Natural killer cell (primary cell): Measurements from ENCODE around the gene PTPN7. TPM values are rescaled to one million over a fixed set of nuclear protein-coding genes. Genes with fewer than 3 reads are reported as not detected.
"Not testable (repeated sequence)": the region's sequence is repeated elsewhere in the genome, so short reads cannot be mapped to it uniquely, and the experiment has no call there.

Experiments
- ATAC-seq, 3 donors: fragments of 150-1000 bp in 2 of 3; fragments of 200-7000 bp in 1 of 3; cut with Tn5 transposase; 1 replicate in 1 of 3; 2 replicates in 2 of 3; pipeline ENCODE4 v1.10.0; 2021; ENCODE audit warnings: mild to moderate bottlenecking in 2 of 3, moderate library complexity in 2 of 3
- DNase-seq, 2 donors: peaks; one replicate each; pipeline versions ENCODE4 v3.0.0 to v3.0.0-alpha.2; 2013 to 2021; ENCODE audit warnings: mixed read lengths in 1 of 2
- H3K27ac ChIP-seq: one replicate; pipeline ENCODE4 v1.5.1; 2013; ENCODE audit warnings: mild to moderate bottlenecking, low read length
- H3K27me3 ChIP-seq: one replicate; pipeline ENCODE4 v1.6.1; 2013; ENCODE audit warnings: low read length; ENCODE audit not compliant: control insufficient read depth, insufficient read depth
- H3K36me3 ChIP-seq: one replicate; pipeline ENCODE4 v1.6.1; 2013; ENCODE audit warnings: low read length; ENCODE audit not compliant: control insufficient read depth, insufficient read depth
- H3K4me1 ChIP-seq: one replicate; pipeline ENCODE4 v1.6.1; 2013; ENCODE audit warnings: low read length; ENCODE audit not compliant: control insufficient read depth, insufficient read depth
- H3K4me3 ChIP-seq: one replicate; pipeline ENCODE4 v1.5.1; 2013; ENCODE audit warnings: low read length
- H3K9me3 ChIP-seq: one replicate; pipeline ENCODE4 v1.6.1; 2013; ENCODE audit warnings: low read length; ENCODE audit not compliant: control insufficient read depth, insufficient read depth
- H3K27ac Mint-ChIP-seq, 2 donors: one replicate each; pipeline ENCODE4 v1.8.0; 2022; ENCODE audit warnings: mild to moderate bottlenecking in 2 of 2, mixed read lengths in 2 of 2, moderate library complexity in 1 of 2
- H3K27me3 Mint-ChIP-seq, 2 donors: one replicate each; pipeline ENCODE4 v1.8.0; 2022; ENCODE audit warnings: low read depth in 2 of 2, mixed read lengths in 2 of 2
- H3K36me3 Mint-ChIP-seq: one replicate; pipeline ENCODE4 v1.8.0; 2022; ENCODE audit warnings: mixed read lengths
- H3K4me1 Mint-ChIP-seq, 2 donors: one replicate each; pipeline ENCODE4 v1.8.0; 2022; ENCODE audit warnings: mixed read lengths in 2 of 2
- H3K4me3 Mint-ChIP-seq: one replicate; pipeline ENCODE4 v1.8.0; 2022; ENCODE audit warnings: mild to moderate bottlenecking, moderate library complexity, mixed read lengths
- H3K9me3 Mint-ChIP-seq, 2 donors: one replicate each; pipeline ENCODE4 v1.8.0; 2022; ENCODE audit warnings: mixed read lengths in 2 of 2
- WGBS: methylation state at CpG from one replicate; pipeline ENCODE4 v1.1.7; 2013; ENCODE audit warnings: missing lambda C conversion rate; ENCODE audit not compliant: insufficient coverage; 5-methylcytosine and 5-hydroxymethylcytosine counted together
- intact Hi-C: fragments of 100-400 bp; cut with micrococcal nuclease; formaldehyde crosslinking; loops from one replicate; pipeline ENCODE4 v1.14.2; 2022
- total RNA-seq, 4 donors: library from RNA; stranded (reverse); fragments of 120-200 nt in 1 of 4; gene quantifications; one replicate each; pipeline versions ENCODE4 v1.2.3 to v1.2.4, GENCODE V29; 2013 to 2022
- TF ChIP-seq, protein P1 (sequence below): fragments of 200-600 bp; IDR thresholded peaks from one replicate; pipeline ENCODE4 v1.8.0; 2022; ENCODE audit warnings: antibody characterized with exemption

The PTPN7 gene
- total RNA-seq, 3 donors from 2014 or later (not counting 1 experiment from before 2014, with no cell fraction given), result 144 to 241 (median 196) TPM

DNA sequence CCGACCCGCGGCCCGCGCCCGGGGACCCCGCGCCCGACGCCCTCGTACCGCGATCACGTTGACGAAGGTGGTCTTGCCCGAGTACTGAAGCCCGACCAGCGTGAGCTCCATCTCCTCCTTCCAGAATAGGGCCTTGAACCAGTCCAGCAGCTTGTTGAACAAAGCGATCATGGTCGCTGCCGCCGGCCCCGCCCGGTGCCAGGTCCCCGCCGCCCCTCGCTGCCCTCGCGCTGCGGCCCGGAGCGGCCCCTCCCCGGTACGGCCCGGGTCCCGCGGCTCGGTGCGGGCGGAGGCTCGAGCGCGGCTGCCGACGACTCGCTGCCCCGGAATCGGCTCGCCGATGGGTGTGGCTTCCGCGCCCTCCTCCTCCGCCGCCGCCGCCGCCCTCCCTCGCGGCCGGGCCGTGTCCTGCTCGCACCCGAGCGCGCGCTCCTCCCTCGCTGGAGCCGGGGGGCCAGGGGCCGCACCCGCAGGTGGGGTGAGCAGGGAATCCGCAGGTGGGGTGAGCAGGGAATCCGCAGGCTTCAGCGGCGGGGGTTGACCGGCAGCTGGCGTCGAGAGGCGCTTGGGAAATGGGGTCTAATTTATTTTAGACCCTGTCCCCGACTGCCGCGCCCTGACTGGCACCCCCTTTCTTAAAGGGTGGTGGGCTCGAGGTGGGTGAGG is 15.9 kb downstream of the PTPN7 start, which contains the start of gene ARL8A:
Gene ARL8A, minus strand, starts transcription at position 336 of the 666 bp plus-strand sequence. Its CDS starts 165 bp downstream, at position 171.
- H3K4me1 Mint-ChIP-seq, result peaks cover 25 to 43% of the 10 kb centered on the region in 2 donors
- Histone ChIP-seq H3K4me3 (peak within 1 kb of the TSS; percentile 60), H3K9me3 (no peaks in the 10 kb centered on the region), H3K4me1 (peaks cover 28% of the 10 kb centered on the region), H3K27ac (peak within 1 kb of the TSS; percentile 69), H3K36me3 (peaks cover 17% of the 10 kb centered on the region), H3K27me3 (no peaks in the 10 kb centered on the region)
- DNase-seq (peak; percentile 68 to 76), ATAC-seq (peak; percentile 76 to 85 (median 78))
- under 1% methylated on average over 82 of the region's 82 CpGs for WGBS
- peak within 1 kb of the TSS; percentile 90 to 96 for H3K27ac Mint-ChIP-seq
- peak within 1 kb of the TSS; percentile 95 for H3K4me3 Mint-ChIP-seq
- no peaks in the 10 kb centered on the region for H3K9me3 Mint-ChIP-seq
- TF ChIP-seq, protein P1, sequence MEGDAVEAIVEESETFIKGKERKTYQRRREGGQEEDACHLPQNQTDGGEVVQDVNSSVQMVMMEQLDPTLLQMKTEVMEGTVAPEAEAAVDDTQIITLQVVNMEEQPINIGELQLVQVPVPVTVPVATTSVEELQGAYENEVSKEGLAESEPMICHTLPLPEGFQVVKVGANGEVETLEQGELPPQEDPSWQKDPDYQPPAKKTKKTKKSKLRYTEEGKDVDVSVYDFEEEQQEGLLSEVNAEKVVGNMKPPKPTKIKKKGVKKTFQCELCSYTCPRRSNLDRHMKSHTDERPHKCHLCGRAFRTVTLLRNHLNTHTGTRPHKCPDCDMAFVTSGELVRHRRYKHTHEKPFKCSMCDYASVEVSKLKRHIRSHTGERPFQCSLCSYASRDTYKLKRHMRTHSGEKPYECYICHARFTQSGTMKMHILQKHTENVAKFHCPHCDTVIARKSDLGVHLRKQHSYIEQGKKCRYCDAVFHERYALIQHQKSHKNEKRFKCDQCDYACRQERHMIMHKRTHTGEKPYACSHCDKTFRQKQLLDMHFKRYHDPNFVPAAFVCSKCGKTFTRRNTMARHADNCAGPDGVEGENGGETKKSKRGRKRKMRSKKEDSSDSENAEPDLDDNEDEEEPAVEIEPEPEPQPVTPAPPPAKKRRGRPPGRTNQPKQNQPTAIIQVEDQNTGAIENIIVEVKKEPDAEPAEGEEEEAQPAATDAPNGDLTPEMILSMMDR, result no peak
- H3K27me3 Mint-ChIP-seq, result no peaks in the 10 kb centered on the region
- no peaks in the 10 kb centered on the region for H3K36me3 Mint-ChIP-seq
- intact Hi-C loops, result no loop called here

DNA sequence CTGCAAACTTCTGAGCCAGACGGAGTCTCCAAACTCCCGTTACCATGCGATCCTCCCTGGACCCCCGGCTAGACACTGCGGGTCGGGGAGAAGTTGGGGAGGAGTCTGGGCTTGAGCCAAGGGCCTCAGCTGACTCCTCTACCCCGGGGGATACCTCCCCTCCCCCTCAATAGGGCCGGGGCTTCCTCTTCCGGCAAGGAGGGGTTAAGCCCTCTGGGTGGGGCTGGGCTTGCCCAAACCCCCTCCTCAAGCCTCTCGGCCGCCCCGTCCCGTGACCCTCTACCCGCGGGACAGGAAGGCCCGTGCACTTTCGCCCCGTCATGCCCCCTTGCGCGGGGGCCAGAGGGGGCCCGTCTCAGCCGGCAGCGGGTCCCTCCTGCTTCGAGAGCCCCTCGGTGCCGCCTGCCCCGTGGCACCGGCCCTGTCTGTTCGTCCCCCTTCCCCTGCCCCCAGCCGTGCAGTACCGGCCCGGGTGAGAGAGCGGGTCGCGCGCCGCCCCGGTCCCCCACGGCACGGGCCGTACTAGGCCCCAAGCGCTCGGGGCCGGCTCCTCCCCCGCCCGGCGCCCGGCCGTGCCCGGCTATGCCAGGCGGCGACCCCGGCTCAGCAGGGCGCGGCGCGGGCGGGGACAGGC is 16.5 kb downstream of the PTPN7 start:
- peaks cover 28% of the 10 kb centered on the region for H3K4me1 ChIP-seq
- no peaks in the 10 kb centered on the region for H3K9me3 ChIP-seq
- Mint-ChIP-seq H3K4me3 (peak overlapping the region; percentile 95), H3K9me3 (no peaks in the 10 kb centered on the region), H3K4me1 (peaks cover 25 to 46% of the 10 kb centered on the region in 2 donors), H3K36me3 (no peaks in the 10 kb centered on the region), H3K27me3 (no peaks in the 10 kb centered on the region), H3K27ac (peak overlapping the region; percentile 90 to 96)
- peak; percentile 55 to 71 (median 60) for ATAC-seq
- no peaks in the 10 kb centered on the region for H3K27me3 ChIP-seq
- TF ChIP-seq, protein P1, result no peak
- DNase-seq, result peak in 1 of 2 donors; percentile 47
- H3K4me3 ChIP-seq, result peak overlapping the region; percentile 60
- intact Hi-C loops, result no loop called here
- peaks cover 17% of the 10 kb centered on the region for H3K36me3 ChIP-seq
- WGBS, result under 1% methylated on average over 55 of the region's 58 CpGs
- peak overlapping the region; percentile 69 for H3K27ac ChIP-seq

DNA sequence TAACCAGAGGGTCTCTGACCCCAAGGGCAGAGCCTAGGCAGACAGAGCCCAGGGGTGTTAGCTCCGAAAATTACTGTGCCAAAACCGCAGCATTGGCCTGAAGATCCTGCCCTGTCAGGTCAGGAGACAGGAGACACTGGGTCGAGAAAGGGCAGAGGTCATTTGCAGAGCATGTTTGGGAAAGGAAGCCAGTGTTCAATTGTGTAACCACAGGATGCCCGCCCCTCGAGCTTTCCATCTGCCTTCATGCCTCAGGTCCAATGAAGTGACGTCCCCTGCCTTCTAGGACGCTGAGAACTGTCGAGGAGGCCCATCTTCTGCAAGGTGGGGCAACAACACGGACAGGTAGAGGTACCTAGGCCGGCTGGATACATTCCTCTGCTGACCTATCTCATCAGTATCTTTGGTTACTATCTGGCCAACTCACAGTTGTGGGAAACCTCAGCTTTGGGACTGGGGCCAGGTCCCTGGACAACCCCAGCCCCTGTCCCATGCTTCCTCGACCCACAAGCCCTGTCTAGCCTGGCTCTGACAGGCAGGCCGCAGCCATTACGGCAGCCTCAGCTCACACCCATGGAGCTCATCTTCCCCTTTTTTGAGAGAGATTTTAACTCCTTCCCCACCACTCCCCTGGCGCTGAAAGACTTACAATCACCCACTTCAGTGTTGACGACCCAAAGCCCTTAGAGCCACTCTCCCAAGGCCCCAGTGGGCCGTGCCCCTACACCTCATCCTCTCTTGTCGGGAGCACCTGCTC is 17.2 kb downstream of the PTPN7 start:
- intact Hi-C loops, result no loop called here
- H3K27me3 Mint-ChIP-seq, result no peaks in the 10 kb centered on the region

DNA sequence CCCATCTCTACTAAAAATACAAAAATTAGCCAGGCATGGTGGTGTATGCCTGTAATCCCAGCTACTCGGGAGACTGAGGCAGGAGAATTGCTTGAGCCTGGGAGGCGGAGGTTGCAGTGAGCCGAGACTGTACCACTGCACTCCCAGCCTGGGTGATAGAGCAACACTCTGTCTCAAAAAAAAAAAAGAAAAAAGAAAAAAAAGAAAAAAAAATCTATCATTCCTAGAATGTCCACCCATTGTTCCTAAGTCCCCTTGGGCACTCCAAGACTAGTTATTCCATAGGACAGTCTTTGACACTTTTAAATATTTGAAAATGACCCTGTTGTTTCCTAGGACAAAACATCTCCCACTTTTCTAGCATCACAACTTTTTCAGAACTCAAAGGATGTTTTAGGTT is 18.9 kb downstream of the PTPN7 start:
- H3K9me3 Mint-ChIP-seq, H3K9me3 ChIP-seq, H3K27me3 Mint-ChIP-seq, H3K36me3 ChIP-seq, ATAC-seq, H3K36me3 Mint-ChIP-seq, H3K27me3 ChIP-seq, H3K4me3 ChIP-seq, intact Hi-C loops, H3K27ac ChIP-seq, DNase-seq: not testable (repeated sequence)
- Mint-ChIP-seq H3K27ac (peak overlapping the region in 1 of 2 donors; percentile 90), H3K4me3 (peak overlapping the region; percentile 21), H3K4me1 (peaks cover 34 to 56% of the 10 kb centered on the region in 2 donors)
- peaks cover 28% of the 10 kb centered on the region for H3K4me1 ChIP-seq
- WGBS, result 100% methylated on average over 1 of the region's 3 CpGs

More for the DNA sequence above, 17.2 kb downstream of the PTPN7 start:
- H3K36me3 ChIP-seq, result peaks cover 15% of the 10 kb centered on the region
- Mint-ChIP-seq H3K4me1 (peaks cover 32 to 53% of the 10 kb centered on the region in 2 donors), H3K9me3 (no peaks in the 10 kb centered on the region), H3K27ac (peak overlapping the region; percentile 90 to 96), H3K4me3 (peak overlapping the region; percentile 95), H3K36me3 (no peaks in the 10 kb centered on the region)
- H3K4me1 ChIP-seq, result peaks cover 28% of the 10 kb centered on the region
- peak in 1 of 2 donors; percentile 47 for DNase-seq
- no peaks in the 10 kb centered on the region for H3K9me3 ChIP-seq
- ATAC-seq, result peak; percentile 24 to 50 (median 37)
- peak overlapping the region; percentile 60 for H3K4me3 ChIP-seq
- peak overlapping the region; percentile 69 for H3K27ac ChIP-seq
- TF ChIP-seq, protein P1, result no peak
- H3K27me3 ChIP-seq, result no peaks in the 10 kb centered on the region
- 3% methylated on average over 17 of the region's 17 CpGs for WGBS
